ENCODE results near the gene ESRRG.

ESRRG gene

GRCh38 chr1:216641669-216642460 lies 81.4 kb downstream of the ESRRG start:
- no peak overlapping the region for H2AFZ ChIP-seq (ENCODE audit: low read length)
- H3F3A ChIP-seq (ENCODE audit: insufficient read depth, low read length) = no peaks in the 10 kb centered on the region
- H3K79me2 ChIP-seq (ENCODE audit: insufficient read depth, low read length) = no peaks in the 10 kb centered on the region
- no peak overlapping the region for H3K4me3 ChIP-seq (ENCODE audit: low read depth, low read length, poor library complexity, severe bottlenecking)
- H3K9me3 ChIP-seq (ENCODE audit: low read length) = no peaks in the 10 kb centered on the region
- H4K20me1 ChIP-seq (ENCODE audit: insufficient read depth, low read length) = no peaks in the 10 kb centered on the region
- no peak overlapping the region for H3K9ac ChIP-seq (ENCODE audit: low read length)
- no peaks in the 10 kb centered on the region for H3K9me2 ChIP-seq (ENCODE audit: low read depth, low read length)
- H3K4me1 ChIP-seq (ENCODE audit: insufficient read depth, low read length, severe bottlenecking) = no peaks in the 10 kb centered on the region
- H3K4me2 ChIP-seq (ENCODE audit: low read length) = no peak overlapping the region
- TF ChIP-seq, protein P1, sequence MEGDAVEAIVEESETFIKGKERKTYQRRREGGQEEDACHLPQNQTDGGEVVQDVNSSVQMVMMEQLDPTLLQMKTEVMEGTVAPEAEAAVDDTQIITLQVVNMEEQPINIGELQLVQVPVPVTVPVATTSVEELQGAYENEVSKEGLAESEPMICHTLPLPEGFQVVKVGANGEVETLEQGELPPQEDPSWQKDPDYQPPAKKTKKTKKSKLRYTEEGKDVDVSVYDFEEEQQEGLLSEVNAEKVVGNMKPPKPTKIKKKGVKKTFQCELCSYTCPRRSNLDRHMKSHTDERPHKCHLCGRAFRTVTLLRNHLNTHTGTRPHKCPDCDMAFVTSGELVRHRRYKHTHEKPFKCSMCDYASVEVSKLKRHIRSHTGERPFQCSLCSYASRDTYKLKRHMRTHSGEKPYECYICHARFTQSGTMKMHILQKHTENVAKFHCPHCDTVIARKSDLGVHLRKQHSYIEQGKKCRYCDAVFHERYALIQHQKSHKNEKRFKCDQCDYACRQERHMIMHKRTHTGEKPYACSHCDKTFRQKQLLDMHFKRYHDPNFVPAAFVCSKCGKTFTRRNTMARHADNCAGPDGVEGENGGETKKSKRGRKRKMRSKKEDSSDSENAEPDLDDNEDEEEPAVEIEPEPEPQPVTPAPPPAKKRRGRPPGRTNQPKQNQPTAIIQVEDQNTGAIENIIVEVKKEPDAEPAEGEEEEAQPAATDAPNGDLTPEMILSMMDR (IDR thresholded peaks at IDR 0.05; ENCODE audit: low read length) = no peak
- no peak for TF ChIP-seq EZH2 (IDR thresholded peaks at IDR 0.05; ENCODE audit: borderline replicate concordance, low read length)
- H3K36me3 ChIP-seq (ENCODE audit: insufficient read depth, low read length) = no peaks in the 10 kb centered on the region
- no peaks in the 10 kb centered on the region for H3K27me3 ChIP-seq (ENCODE audit: insufficient read depth, low read length)
- H3K27ac ChIP-seq (ENCODE audit: low read depth, low read length, poor library complexity, severe bottlenecking) = no peak overlapping the region

DNA sequence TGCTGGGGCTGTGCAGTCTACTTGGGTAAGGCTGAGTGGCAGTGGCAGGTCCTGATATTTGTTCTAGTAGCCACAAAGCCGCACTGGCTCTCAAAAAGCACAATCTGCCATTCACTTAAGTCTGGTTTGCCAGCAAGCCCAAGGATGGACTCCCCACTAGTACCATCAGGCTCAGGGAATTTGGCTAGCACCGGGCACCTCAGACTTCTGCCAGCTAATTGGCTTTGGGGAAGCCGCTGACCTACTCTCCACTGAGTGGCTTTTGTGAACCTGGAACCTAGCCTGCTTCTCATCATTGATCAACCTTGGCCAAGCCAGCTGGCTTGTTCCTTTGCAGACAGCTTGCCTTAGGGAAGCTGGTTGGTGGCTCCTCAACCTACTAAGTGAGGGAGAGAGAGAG lies 83.1 kb downstream of the ESRRG start:
- Histone ChIP-seq H3K9ac (ENCODE audit: low read length) (no peak overlapping the region), H3K27ac (ENCODE audit: low read depth, low read length, poor library complexity, severe bottlenecking) (no peak overlapping the region), H3K79me2 (ENCODE audit: insufficient read depth, low read length) (no peaks in the 10 kb centered on the region), H3K4me2 (ENCODE audit: low read length) (no peak overlapping the region), H3K4me3 (ENCODE audit: low read depth, low read length, poor library complexity, severe bottlenecking) (no peak overlapping the region), H3K27me3 (ENCODE audit: insufficient read depth, low read length) (no peaks in the 10 kb centered on the region), H3K36me3 (ENCODE audit: insufficient read depth, low read length) (no peaks in the 10 kb centered on the region), H3K4me1 (ENCODE audit: insufficient read depth, low read length, severe bottlenecking) (no peaks in the 10 kb centered on the region), H3K9me2 (ENCODE audit: low read depth, low read length) (no peaks in the 10 kb centered on the region), H2AFZ (ENCODE audit: low read length) (no peak overlapping the region), H4K20me1 (ENCODE audit: insufficient read depth, low read length) (no peaks in the 10 kb centered on the region), H3F3A (ENCODE audit: insufficient read depth, low read length) (no peaks in the 10 kb centered on the region), H3K9me3 (ENCODE audit: low read length) (no peaks in the 10 kb centered on the region)
- TF ChIP-seq EZH2 (IDR thresholded peaks at IDR 0.05; ENCODE audit: borderline replicate concordance, low read length) = no peak
- TF ChIP-seq, protein P1 (IDR thresholded peaks at IDR 0.05; ENCODE audit: low read length) = no peak

- Histone ChIP-seq H3K27ac (ENCODE audit: low read depth, low read length, poor library complexity, severe bottlenecking) (no peak overlapping the region), H3K4me3 (ENCODE audit: low read depth, low read length, poor library complexity, severe bottlenecking) (no peak overlapping the region), H4K20me1 (ENCODE audit: insufficient read depth, low read length) (no peaks in the 10 kb centered on the region), H3K9me2 (ENCODE audit: low read depth, low read length) (no peaks in the 10 kb centered on the region), H3K4me1 (ENCODE audit: insufficient read depth, low read length, severe bottlenecking) (no peaks in the 10 kb centered on the region), H3K36me3 (ENCODE audit: insufficient read depth, low read length) (no peaks in the 10 kb centered on the region), H3K79me2 (ENCODE audit: insufficient read depth, low read length) (no peaks in the 10 kb centered on the region), H3K4me2 (ENCODE audit: low read length) (no peak overlapping the region), H3K9ac (ENCODE audit: low read length) (no peak overlapping the region), H3F3A (ENCODE audit: insufficient read depth, low read length) (no peaks in the 10 kb centered on the region), H2AFZ (ENCODE audit: low read length) (no peak overlapping the region), H3K27me3 (ENCODE audit: insufficient read depth, low read length) (no peaks in the 10 kb centered on the region), H3K9me3 (ENCODE audit: low read length) (no peaks in the 10 kb centered on the region)
- TF ChIP-seq EZH2 (IDR thresholded peaks at IDR 0.05; ENCODE audit: borderline replicate concordance, low read length) = no peak
- TF ChIP-seq, protein P1 (IDR thresholded peaks at IDR 0.05; ENCODE audit: low read length) = no peak
Measured at GRCh38 chr1:216632980-216633379, 90.2 kb downstream of the ESRRG start.

Measured in OCI-LY1 (cell line).